Ascending aorta (tissue), 2 donors: ENCODE results near the gene CDYL. TPM values are rescaled to one million over a fixed set of nuclear protein-coding genes. Genes with fewer than 3 reads are reported as not detected.

Source experiments
- DNase-seq, 2 donors: peaks; one replicate each; pipeline ENCODE4 v3.0.0-alpha.2; 2019; ENCODE audit warnings: low spot score in 2 of 2
- H3K27ac ChIP-seq, 2 donors: fragments of 200-600 bp; sonication (generic); one replicate each; pipeline ENCODE4 v1.5.1; 2016 to 2017; ENCODE audit warnings: mild to moderate bottlenecking in 1 of 2
- H3K27me3 ChIP-seq: fragments of 200-600 bp; sonication (generic); one replicate; pipeline ENCODE4 v1.5.1; 2017
- H3K36me3 ChIP-seq, 2 donors: fragments of 200-600 bp; sonication (generic); one replicate each; pipeline ENCODE4 v1.5.1; 2016
- H3K4me1 ChIP-seq, 2 donors: fragments of 200-600 bp; sonication (generic); one replicate each; pipeline ENCODE4 v1.5.1; 2016 to 2017; ENCODE audit warnings: mild to moderate bottlenecking in 1 of 2
- H3K4me3 ChIP-seq, 2 donors: fragments of 200-600 bp; sonication (generic); one replicate each; pipeline ENCODE4 v1.5.1; 2016 to 2017; ENCODE audit warnings: mild to moderate bottlenecking in 1 of 2
- H3K9me3 ChIP-seq, 2 donors: fragments of 200-600 bp; sonication (generic); one replicate each; pipeline ENCODE4 v1.5.1; 2016
- intact Hi-C: fragments of 100-400 bp; cut with DNase I; formaldehyde crosslinking; loops from one replicate; pipeline ENCODE4 v1.15.1; 2023
- total RNA-seq: library from RNA; depleted of rRNA; stranded (reverse); fragments of >200 nt; gene quantifications from one replicate; pipeline ENCODE4 v1.1.0, GENCODE V29; 2016
- TF ChIP-seq, protein P1 (sequence below), 3 experiments: fragments of 200-600 bp in 2 of 3; fragments of 450-650 bp in 1 of 3; sonication (generic) in 2 of 3; IDR thresholded peaks; one replicate each; pipeline ENCODE4 v1.5.1; 2016 to 2019; ENCODE audit warnings: antibody characterized with exemption in 3 of 3, mild to moderate bottlenecking in 1 of 3, moderate library complexity in 1 of 3

CDYL gene
- total RNA-seq, 1 donor from 2014 or later, result 73.7 TPM

DNA sequence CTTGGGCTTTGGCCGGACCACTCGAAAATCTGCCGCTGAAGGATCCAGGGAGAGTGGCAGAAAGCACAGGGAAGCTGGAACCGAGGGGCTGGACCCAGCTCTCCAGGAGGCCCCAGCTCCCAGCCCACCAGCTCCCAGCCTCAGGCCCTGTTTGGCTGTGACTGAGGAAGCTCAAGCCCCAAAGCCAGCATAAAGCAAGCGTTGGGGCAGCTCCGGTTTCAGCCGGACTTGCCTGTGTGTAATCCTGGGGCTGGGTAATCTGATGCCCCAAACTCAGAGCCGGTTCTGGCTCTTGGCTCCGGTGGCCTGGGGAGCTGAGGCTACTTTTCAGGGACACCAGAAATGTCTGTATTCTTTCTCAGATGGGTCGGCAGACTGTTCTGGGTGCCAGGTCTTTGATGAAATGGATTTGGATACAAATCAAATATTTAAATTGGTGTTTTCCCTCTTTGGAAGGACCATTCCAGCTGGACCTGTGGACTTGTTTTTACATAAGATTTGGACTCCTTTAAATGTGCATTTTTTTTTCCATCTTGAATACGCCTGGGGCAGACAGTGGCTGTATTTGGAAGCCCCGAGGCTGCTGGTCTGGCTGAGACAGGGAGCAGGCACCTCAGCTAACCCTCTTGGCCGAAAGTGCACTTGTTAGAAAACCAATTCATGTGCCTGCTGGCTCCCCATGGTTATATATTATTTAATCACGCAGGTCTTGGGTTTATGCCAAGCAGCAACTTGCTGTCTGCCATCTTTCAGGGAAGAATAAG lies 198.0 kb downstream of the CDYL start:
- peak overlapping the region in 1 of 2 donors; percentile 0 for H3K4me3 ChIP-seq
- peaks cover 0 to 8% of the 10 kb centered on the region in 2 donors for H3K4me1 ChIP-seq
- H3K9me3 ChIP-seq, result peaks cover 0 to 4% of the 10 kb centered on the region in 2 donors
- no peaks in the 10 kb centered on the region for H3K36me3 ChIP-seq
- intact Hi-C loops, result no loop called here
- DNase-seq, result no peak
- peak overlapping the region; percentile 60 to 64 for H3K27ac ChIP-seq
- TF ChIP-seq, protein P1, sequence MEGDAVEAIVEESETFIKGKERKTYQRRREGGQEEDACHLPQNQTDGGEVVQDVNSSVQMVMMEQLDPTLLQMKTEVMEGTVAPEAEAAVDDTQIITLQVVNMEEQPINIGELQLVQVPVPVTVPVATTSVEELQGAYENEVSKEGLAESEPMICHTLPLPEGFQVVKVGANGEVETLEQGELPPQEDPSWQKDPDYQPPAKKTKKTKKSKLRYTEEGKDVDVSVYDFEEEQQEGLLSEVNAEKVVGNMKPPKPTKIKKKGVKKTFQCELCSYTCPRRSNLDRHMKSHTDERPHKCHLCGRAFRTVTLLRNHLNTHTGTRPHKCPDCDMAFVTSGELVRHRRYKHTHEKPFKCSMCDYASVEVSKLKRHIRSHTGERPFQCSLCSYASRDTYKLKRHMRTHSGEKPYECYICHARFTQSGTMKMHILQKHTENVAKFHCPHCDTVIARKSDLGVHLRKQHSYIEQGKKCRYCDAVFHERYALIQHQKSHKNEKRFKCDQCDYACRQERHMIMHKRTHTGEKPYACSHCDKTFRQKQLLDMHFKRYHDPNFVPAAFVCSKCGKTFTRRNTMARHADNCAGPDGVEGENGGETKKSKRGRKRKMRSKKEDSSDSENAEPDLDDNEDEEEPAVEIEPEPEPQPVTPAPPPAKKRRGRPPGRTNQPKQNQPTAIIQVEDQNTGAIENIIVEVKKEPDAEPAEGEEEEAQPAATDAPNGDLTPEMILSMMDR (IDR thresholded peaks at IDR 0.05), result no peak
- H3K27me3 ChIP-seq, result no peaks in the 10 kb centered on the region

DNA sequence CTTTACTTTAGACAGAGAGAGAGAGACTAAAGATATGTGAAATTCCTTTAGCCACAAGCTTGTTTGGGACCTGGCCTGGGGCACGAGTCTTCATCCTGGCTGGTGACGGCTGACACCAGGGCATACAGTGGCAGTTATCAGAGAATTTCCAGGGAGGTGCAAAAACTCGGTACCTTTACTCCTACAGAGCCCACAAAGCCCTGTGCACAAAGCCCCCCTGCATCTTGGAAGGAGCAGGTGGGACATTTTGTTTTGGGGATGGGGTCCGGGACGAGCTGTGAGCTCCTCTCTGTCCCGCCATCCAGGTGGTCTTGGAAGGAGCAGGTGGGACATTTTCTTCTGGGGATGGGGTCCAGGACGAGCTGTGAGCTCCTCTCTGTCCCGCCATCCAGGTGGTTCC lies 198.8 kb downstream of the CDYL start:
- intact Hi-C loops, result no loop called here
- peaks cover 0 to 11% of the 10 kb centered on the region in 2 donors for H3K9me3 ChIP-seq
- H3K36me3 ChIP-seq, result no peaks in the 10 kb centered on the region
- no peak for DNase-seq
- TF ChIP-seq, protein P1 (IDR thresholded peaks at IDR 0.05), result no peak
- peaks cover 0 to 8% of the 10 kb centered on the region in 2 donors for H3K4me1 ChIP-seq
- no peak overlapping the region for H3K4me3 ChIP-seq
- H3K27ac ChIP-seq, result peak overlapping the region; percentile 60 to 64
- no peaks in the 10 kb centered on the region for H3K27me3 ChIP-seq

DNA sequence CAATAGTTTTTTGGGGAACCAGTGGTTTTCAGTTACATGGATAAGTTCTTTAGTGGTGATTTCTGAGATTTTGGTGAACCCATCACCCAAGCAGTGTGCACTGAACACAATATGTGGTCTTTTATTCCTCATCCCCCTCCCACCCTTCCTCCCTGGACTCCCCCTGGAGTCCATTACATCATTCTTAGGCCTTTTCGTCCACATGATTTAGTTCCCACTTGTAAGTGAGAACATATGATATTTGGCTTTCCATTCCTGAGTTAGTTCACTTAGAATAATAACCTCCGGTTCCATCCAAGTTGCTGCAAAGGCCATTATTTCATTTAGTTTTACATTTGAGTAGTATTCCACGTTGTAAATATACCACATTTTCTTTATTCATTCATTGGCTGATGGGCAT lies 199.3 kb downstream of the CDYL start:
- DNase-seq, result no peak
- Histone ChIP-seq H3K4me3 (no peak overlapping the region), H3K9me3 (peaks cover 0 to 11% of the 10 kb centered on the region in 2 donors), H3K4me1 (peaks cover 0 to 8% of the 10 kb centered on the region in 2 donors), H3K27ac (no peak overlapping the region), H3K27me3 (no peaks in the 10 kb centered on the region), H3K36me3 (no peaks in the 10 kb centered on the region)
- intact Hi-C loops, result no loop called here
- TF ChIP-seq, protein P1 (IDR thresholded peaks at IDR 0.05), result no peak

DNA sequence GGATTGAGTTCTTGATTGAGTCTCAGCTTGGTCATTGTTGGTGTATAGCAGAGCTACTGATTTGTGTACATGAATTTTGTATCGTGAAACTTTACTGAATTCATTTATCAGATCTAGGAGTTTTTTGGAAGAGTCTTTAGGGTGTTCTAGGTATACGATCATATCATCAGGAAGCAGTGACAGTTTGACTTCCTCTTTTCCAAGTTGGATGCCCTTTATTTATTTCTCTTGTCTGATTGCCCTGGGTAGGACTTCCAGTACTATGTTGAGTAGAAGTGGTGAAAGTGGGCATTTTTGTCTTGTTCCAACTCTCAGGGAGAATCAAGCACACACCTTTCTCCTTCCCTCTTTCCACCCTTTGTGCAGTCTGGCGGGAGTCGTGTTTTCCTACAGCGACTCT lies 201.3 kb downstream of the CDYL start:
- intact Hi-C loops, result no loop called here
- H3K9me3 ChIP-seq, result peaks cover 0 to 11% of the 10 kb centered on the region in 2 donors
- H3K4me1 ChIP-seq, result peaks cover 0 to 8% of the 10 kb centered on the region in 2 donors
- DNase-seq, result no peak
- no peak overlapping the region for H3K4me3 ChIP-seq
- TF ChIP-seq, protein P1 (IDR thresholded peaks at IDR 0.05), result no peak
- no peaks in the 10 kb centered on the region for H3K36me3 ChIP-seq
- H3K27ac ChIP-seq, result no peak overlapping the region
- no peaks in the 10 kb centered on the region for H3K27me3 ChIP-seq

DNA sequence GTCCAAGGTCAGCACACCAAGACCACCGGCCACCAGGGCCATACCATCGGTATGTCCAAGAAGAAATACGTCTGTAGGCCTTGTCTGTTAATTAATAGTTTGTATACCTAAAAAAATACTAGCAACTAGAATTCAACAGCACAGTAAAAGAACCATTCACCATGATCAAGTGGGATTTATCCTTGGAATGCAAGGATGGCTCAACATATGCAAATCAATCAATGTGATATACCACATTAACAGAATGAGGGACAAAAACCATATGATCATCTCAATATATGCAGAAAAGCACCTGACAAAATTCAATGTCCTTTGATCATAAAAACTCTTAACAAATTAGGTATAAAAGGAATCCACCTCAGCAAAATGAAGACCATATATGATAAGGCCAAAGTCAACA lies 203.2 kb downstream of the CDYL start:
- no peak for DNase-seq
- peaks cover 0 to 11% of the 10 kb centered on the region in 2 donors for H3K9me3 ChIP-seq
- no peak overlapping the region for H3K4me3 ChIP-seq
- H3K27me3 ChIP-seq, result no peaks in the 10 kb centered on the region
- TF ChIP-seq, protein P1 (IDR thresholded peaks at IDR 0.05), result no peak
- peaks cover 0 to 5% of the 10 kb centered on the region in 2 donors for H3K4me1 ChIP-seq
- H3K27ac ChIP-seq, result no peak overlapping the region
- intact Hi-C loops, result no loop called here
- H3K36me3 ChIP-seq, result no peaks in the 10 kb centered on the region
